Upper lobe of right lung (tissue), 1 donor: ENCODE results near the gene FRK. TPM values are rescaled to one million over a fixed set of nuclear protein-coding genes. Genes with fewer than 3 reads are reported as not detected.
A peak's percentile ranks its signal among the peaks of the same experiment; 100 is the strongest.
"Not testable (repeated sequence)": the region's sequence is repeated elsewhere in the genome, so short reads cannot be mapped to it uniquely, and the experiment has no call there.

Source experiments
- ATAC-seq: fragments of 200-7000 bp; cut with Tn5 transposase; one replicate; pipeline ENCODE4 v1.9.1; 2020; ENCODE audit warnings: mild to moderate bottlenecking, moderate library complexity
- DNase-seq: peaks from one replicate; pipeline ENCODE4 v3.0.0-alpha.2; 2020
- H3K27ac ChIP-seq: fragments of 200-600 bp; one replicate; pipeline ENCODE4 v1.8.0; 2022
- H3K27me3 ChIP-seq: fragments of 200-600 bp; one replicate; pipeline ENCODE4 v1.8.0; 2022; ENCODE audit warnings: mild to moderate bottlenecking
- H3K36me3 ChIP-seq: fragments of 200-600 bp; one replicate; pipeline ENCODE4 v1.8.0; 2022
- H3K4me1 ChIP-seq: fragments of 200-600 bp; one replicate; pipeline ENCODE4 v1.8.0; 2022
- H3K4me3 ChIP-seq: fragments of 200-600 bp; one replicate; pipeline ENCODE4 v1.8.0; 2022; ENCODE audit warnings: mild to moderate bottlenecking
- H3K9me3 ChIP-seq: fragments of 200-600 bp; one replicate; pipeline ENCODE4 v1.8.0; 2022
- intact Hi-C: fragments of 100-400 bp; cut with DNase I; formaldehyde crosslinking; loops from one replicate; pipeline ENCODE4 v1.11.0; 2022
- total RNA-seq: library from RNA; stranded (reverse); fragmentation: NEBNext Ultra II Directional; extraction: Animal tissue kit (Norgen Biotek cat#: 25700); gene quantifications from one replicate; pipeline ENCODE4 v1.2.1, GENCODE V29; 2021
- TF ChIP-seq, protein P1 (sequence below): fragments of 200-600 bp; IDR thresholded peaks from one replicate; pipeline ENCODE4 v1.8.0; 2022; ENCODE audit warnings: antibody characterized with exemption
- donor health status: DM: no; HTN: yes; CAD: no; lungs with severe emphysema.

FRK gene
- total RNA-seq, 1 donor from 2014 or later = 7.2 TPM

- ATAC-seq = no peak
- Histone ChIP-seq H3K36me3 (no peaks in the 10 kb centered on the region), H3K4me3 (no peak overlapping the region), H3K27me3 (no peaks in the 10 kb centered on the region), H3K4me1 (no peaks in the 10 kb centered on the region), H3K27ac (no peak overlapping the region), H3K9me3 (no peaks in the 10 kb centered on the region)
- no peak for DNase-seq
- TF ChIP-seq, protein P1, sequence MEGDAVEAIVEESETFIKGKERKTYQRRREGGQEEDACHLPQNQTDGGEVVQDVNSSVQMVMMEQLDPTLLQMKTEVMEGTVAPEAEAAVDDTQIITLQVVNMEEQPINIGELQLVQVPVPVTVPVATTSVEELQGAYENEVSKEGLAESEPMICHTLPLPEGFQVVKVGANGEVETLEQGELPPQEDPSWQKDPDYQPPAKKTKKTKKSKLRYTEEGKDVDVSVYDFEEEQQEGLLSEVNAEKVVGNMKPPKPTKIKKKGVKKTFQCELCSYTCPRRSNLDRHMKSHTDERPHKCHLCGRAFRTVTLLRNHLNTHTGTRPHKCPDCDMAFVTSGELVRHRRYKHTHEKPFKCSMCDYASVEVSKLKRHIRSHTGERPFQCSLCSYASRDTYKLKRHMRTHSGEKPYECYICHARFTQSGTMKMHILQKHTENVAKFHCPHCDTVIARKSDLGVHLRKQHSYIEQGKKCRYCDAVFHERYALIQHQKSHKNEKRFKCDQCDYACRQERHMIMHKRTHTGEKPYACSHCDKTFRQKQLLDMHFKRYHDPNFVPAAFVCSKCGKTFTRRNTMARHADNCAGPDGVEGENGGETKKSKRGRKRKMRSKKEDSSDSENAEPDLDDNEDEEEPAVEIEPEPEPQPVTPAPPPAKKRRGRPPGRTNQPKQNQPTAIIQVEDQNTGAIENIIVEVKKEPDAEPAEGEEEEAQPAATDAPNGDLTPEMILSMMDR = no peak
- intact Hi-C loops = no loop called here
These were observed 9.4 kb downstream of the FRK start for GRCh38 chr6:116051244-116051643.

DNA sequence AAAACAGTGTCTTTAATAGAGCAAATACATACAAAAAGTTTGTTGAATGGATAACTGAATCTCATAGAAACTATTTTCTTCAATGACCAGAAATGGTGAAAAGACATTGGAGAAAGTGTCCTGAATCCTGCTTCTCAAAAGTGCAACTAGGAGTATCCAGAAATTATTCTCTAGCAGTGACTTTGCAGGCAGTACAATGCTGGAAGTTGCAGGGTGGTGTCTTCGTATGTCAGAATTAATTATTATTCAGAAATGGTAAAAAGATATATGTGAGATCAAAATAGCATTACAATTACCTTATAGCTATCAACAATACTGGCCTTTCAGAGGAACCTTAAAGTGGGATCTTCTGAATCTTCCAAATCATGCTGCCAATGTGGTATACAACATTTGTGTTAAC, 10.0 kb downstream of the FRK start:
- TF ChIP-seq, protein P1 = no peak
- intact Hi-C loops = no loop called here
- Histone ChIP-seq H3K9me3 (no peaks in the 10 kb centered on the region), H3K27ac (no peak overlapping the region), H3K36me3 (no peaks in the 10 kb centered on the region), H3K4me3 (no peak overlapping the region), H3K27me3 (no peaks in the 10 kb centered on the region), H3K4me1 (no peaks in the 10 kb centered on the region)
- DNase-seq (no peak), ATAC-seq (no peak)

DNA sequence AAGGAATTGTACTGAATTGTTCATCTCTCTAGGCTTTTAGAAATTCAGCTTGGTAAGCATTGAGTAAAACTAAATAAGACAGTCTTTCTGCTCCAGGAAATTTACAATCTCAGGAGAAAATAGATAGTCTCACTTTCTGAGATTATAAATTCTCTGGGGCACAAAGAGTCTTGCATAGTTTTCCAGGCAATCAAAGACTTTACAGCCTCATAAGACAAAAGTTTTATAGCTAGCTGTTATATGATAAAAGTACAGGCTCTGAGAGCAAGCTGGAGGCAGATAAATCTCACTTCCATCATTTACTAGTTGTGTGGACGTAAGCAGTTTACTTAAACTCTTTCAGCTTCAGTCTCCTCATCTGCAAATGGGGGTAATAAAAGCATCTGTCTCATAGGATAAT, 11.4 kb downstream of the FRK start:
- no peak overlapping the region for H3K4me3 ChIP-seq
- no peaks in the 10 kb centered on the region for H3K9me3 ChIP-seq
- H3K4me1 ChIP-seq = no peaks in the 10 kb centered on the region
- no peaks in the 10 kb centered on the region for H3K36me3 ChIP-seq
- intact Hi-C loops = no loop called here
- no peak for DNase-seq
- no peak overlapping the region for H3K27ac ChIP-seq
- no peak for ATAC-seq
- TF ChIP-seq, protein P1 = no peak
- H3K27me3 ChIP-seq = no peaks in the 10 kb centered on the region

DNA sequence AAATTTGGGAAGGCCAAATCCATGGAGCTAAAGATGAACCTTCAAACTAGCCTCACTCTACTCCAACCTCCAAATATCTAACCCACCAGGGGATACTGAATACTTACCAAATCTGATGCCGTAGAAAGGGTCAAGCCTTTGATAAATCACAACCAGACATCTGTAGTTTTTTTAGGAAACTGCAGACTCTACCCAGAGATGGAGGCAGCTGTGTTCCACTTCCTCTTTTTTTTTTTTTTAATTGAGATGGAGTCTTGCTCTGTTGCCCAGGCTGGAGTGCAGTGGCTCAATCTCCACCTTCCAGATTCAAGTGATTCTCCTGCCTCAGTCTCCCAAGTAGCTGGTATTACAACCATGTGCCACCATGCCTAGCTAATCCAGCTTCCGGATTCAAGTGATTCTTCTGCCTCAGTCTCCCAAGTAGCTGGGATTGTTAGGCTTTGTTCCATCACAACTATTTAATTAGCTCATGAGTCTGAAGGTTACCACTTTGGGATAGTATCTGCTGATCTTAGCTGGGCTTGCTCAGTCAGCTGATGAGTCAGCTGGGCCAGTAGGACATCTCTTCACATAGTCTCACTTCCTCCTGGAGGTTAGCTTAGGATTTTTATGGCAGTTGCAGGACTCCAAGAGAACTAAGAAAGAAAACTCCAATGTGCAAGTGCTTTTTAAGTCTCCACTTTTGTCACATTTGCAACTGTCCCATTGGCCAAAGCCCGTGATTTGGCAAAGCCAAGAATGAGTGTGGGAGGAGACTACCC, 13.3 kb downstream of the FRK start:
- TF ChIP-seq, protein P1 = no peak
- no peak overlapping the region for H3K27ac ChIP-seq
- DNase-seq (no peak), ATAC-seq (peak; percentile 56)
- no peaks in the 10 kb centered on the region for H3K4me1 ChIP-seq
- H3K9me3 ChIP-seq = no peaks in the 10 kb centered on the region
- intact Hi-C loops = no loop called here
- no peak overlapping the region for H3K4me3 ChIP-seq
- no peaks in the 10 kb centered on the region for H3K27me3 ChIP-seq
- H3K36me3 ChIP-seq = no peaks in the 10 kb centered on the region

GRCh38 chr6:116046737-116047136, 14.0 kb downstream of the FRK start:
- no peak for DNase-seq
- H3K4me1 ChIP-seq = no peaks in the 10 kb centered on the region
- no peak for ATAC-seq
- no peak overlapping the region for H3K27ac ChIP-seq
- no peaks in the 10 kb centered on the region for H3K27me3 ChIP-seq
- H3K36me3 ChIP-seq = no peaks in the 10 kb centered on the region
- TF ChIP-seq, protein P1 = no peak
- H3K4me3 ChIP-seq = no peak overlapping the region
- no peaks in the 10 kb centered on the region for H3K9me3 ChIP-seq
- intact Hi-C loops = no loop called here

DNA sequence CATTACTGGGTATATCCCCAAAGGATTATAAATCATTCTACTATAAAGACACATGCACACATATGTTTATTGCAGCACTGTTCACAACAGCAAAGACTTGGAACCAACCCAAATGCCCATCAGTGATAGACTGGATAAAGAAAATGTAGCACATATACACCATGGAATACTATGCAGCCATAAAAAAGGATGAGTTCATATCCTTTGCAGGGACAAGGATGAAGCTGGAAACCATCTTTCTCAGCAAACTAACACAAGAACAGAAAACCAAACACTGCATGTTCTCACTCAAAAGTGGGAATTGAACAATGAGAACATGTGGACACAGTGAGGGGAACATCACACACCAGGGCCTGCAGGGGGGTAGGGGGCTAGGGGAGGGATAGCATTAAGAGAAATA, 14.4 kb downstream of the FRK start:
- H3K27me3 ChIP-seq, intact Hi-C loops, H3K27ac ChIP-seq, H3K36me3 ChIP-seq, ATAC-seq, DNase-seq, H3K9me3 ChIP-seq, H3K4me1 ChIP-seq, H3K4me3 ChIP-seq: not testable (repeated sequence)
